ENCODE measurements around the gene TMEM95. TPM values are rescaled to one million over a fixed set of nuclear protein-coding genes. Genes with fewer than 3 reads are reported as not detected.

The TMEM95 gene
- total RNA-seq, 2 experiments from 2014 or later, result not detected

GRCh38 chr17:7309628-7310027 lies 45.3 kb upstream of the TMEM95 start:
- TF ChIP-seq CTCF (IDR thresholded peaks at IDR 0.05), result no peak
- H3K9me3 Mint-ChIP-seq, result no peaks in the 10 kb centered on the region
- ChIA-PET POLR2A (interaction anchor here (0.5 to 9.0 kb wide), 18 partner anchors 8 to 274 kb away, joined by 3 to 150 read pairs (median 4); partner anchors contain the start of genes ACAP1, CD68, GABARAP and MPDU1), CTCF (interaction anchor here (0.8 to 2.1 kb wide), 4 partner anchors 13 to 46 kb away, joined by 3 to 11 read pairs (median 3); no protein-coding TSS in a partner anchor)
- no peak for DNase-seq
- intact Hi-C loops (cut with micrococcal nuclease), result no loop called here
- H3K27me3 Mint-ChIP-seq, result no peaks in the 10 kb centered on the region
- H3K27ac Mint-ChIP-seq, result peak overlapping the region; percentile 97
- H3K4me1 Mint-ChIP-seq (ENCODE audit: low read depth), result peaks cover 58% of the 10 kb centered on the region
- peaks cover 52% of the 10 kb centered on the region for H3K36me3 Mint-ChIP-seq (ENCODE audit: low read depth)
- ATAC-seq, result no peak
- H3K4me3 Mint-ChIP-seq, result peak overlapping the region; percentile 94

- Mint-ChIP-seq H3K4me1 (ENCODE audit: low read depth) (peaks cover 59% of the 10 kb centered on the region), H3K36me3 (ENCODE audit: low read depth) (peaks cover 58% of the 10 kb centered on the region), H3K27me3 (no peaks in the 10 kb centered on the region), H3K9me3 (no peaks in the 10 kb centered on the region), H3K27ac (peak overlapping the region; percentile 97), H3K4me3 (peak overlapping the region; percentile 94)
- TF ChIP-seq CTCF (IDR thresholded peaks at IDR 0.05), result no peak
- ChIA-PET POLR2A (interaction anchor here (1.3 to 9.0 kb wide), 5 partner anchors 15 to 264 kb away, joined by 3 to 150 read pairs (median 20); partner anchors contain the start of genes ACAP1, NEURL4 and SLC2A4), CTCF (interaction anchor here (0.9 to 2.1 kb wide), 4 partner anchors 11 to 18 kb away, joined by 3 to 11 read pairs (median 3); no protein-coding TSS in a partner anchor)
- DNase-seq (no peak), ATAC-seq (no peak)
- intact Hi-C loops (cut with micrococcal nuclease), result no loop called here
These were observed 43.7 kb upstream of the TMEM95 start for GRCh38 chr17:7311110-7311705.

GRCh38 chr17:7312432-7313087 lies 42.4 kb upstream of the TMEM95 start:
- intact Hi-C loops (cut with micrococcal nuclease), result no loop called here
- CTCF ChIA-PET, result interaction anchor here (1.0 to 2.6 kb wide), 5 partner anchors 12 to 124 kb away, joined by 3 to 20 read pairs (median 5); partner anchors contain the start of genes ACAP1 and NEURL4
- no peaks in the 10 kb centered on the region for H3K9me3 Mint-ChIP-seq
- TF ChIP-seq CTCF (IDR thresholded peaks at IDR 0.05), result no peak
- POLR2A ChIA-PET, result interaction anchor here (0.8 to 9.0 kb wide), 21 partner anchors 14 to 375 kb away, joined by 3 to 150 read pairs (median 5); partner anchors contain the start of genes ACADVL, ACAP1, DLG4 and GABARAP
- peak overlapping the region; percentile 88 for H3K4me3 Mint-ChIP-seq
- DNase-seq (no peak), ATAC-seq (no peak)
- H3K4me1 Mint-ChIP-seq (ENCODE audit: low read depth), result peaks cover 57% of the 10 kb centered on the region
- peak overlapping the region; percentile 89 for H3K27ac Mint-ChIP-seq
- no peaks in the 10 kb centered on the region for H3K27me3 Mint-ChIP-seq
- H3K36me3 Mint-ChIP-seq (ENCODE audit: low read depth), result peaks cover 60% of the 10 kb centered on the region

- ATAC-seq (no peak), DNase-seq (peak; percentile 44)
- no peaks in the 10 kb centered on the region for H3K9me3 Mint-ChIP-seq
- H3K27me3 Mint-ChIP-seq, result no peaks in the 10 kb centered on the region
- ChIA-PET CTCF (interaction anchor here (1.0 to 2.6 kb wide), 8 partner anchors 11 to 248 kb away, joined by 3 to 20 read pairs (median 5); partner anchors contain the start of genes ACADVL, ACAP1, DLG4 and NEURL4), POLR2A (interaction anchor here (0.6 to 9.0 kb wide), 31 partner anchors 13 to 662 kb away, joined by 3 to 150 read pairs (median 5); partner anchors contain the start of genes ACADVL, ACAP1, DLG4 and GABARAP)
- intact Hi-C loops (cut with micrococcal nuclease), result no loop called here
- H3K4me1 Mint-ChIP-seq (ENCODE audit: low read depth), result peaks cover 57% of the 10 kb centered on the region
- peaks cover 64% of the 10 kb centered on the region for H3K36me3 Mint-ChIP-seq (ENCODE audit: low read depth)
- H3K27ac Mint-ChIP-seq, result peak overlapping the region; percentile 89
- TF ChIP-seq CTCF (IDR thresholded peaks at IDR 0.05), result peak; percentile 20
- H3K4me3 Mint-ChIP-seq, result peak overlapping the region; percentile 88
These were observed 41.7 kb upstream of the TMEM95 start for GRCh38 chr17:7313088-7313889.

Data from activated CD8-positive, alpha-beta T cell treated with anti-CD3 and anti-CD28 coated beads for 36 hours (primary cell).